D721Med (cell line): Measurements from ENCODE around the gene PHGDH.

Source experiments
- DNase-seq: peaks from one replicate; pipeline ENCODE4 v3.0.0; 2011; ENCODE audit warnings: low spot score; ENCODE audit not compliant: insufficient read length
- FAIRE-seq: peaks from 2 replicates; lab custom pipeline; 2011; peaks lifted over from hg19 to GRCh38; lab: Jason Lieb, UNC
- TF ChIP-seq, protein P1 (sequence below): IDR thresholded peaks from 2 replicates; pipeline ENCODE4 v1.5.1; 2012; ENCODE audit warnings: mild to moderate bottlenecking, control low read depth; ENCODE audit not compliant: insufficient read depth; ENCODE audit errors: missing control alignments

Gene PHGDH

DNA sequence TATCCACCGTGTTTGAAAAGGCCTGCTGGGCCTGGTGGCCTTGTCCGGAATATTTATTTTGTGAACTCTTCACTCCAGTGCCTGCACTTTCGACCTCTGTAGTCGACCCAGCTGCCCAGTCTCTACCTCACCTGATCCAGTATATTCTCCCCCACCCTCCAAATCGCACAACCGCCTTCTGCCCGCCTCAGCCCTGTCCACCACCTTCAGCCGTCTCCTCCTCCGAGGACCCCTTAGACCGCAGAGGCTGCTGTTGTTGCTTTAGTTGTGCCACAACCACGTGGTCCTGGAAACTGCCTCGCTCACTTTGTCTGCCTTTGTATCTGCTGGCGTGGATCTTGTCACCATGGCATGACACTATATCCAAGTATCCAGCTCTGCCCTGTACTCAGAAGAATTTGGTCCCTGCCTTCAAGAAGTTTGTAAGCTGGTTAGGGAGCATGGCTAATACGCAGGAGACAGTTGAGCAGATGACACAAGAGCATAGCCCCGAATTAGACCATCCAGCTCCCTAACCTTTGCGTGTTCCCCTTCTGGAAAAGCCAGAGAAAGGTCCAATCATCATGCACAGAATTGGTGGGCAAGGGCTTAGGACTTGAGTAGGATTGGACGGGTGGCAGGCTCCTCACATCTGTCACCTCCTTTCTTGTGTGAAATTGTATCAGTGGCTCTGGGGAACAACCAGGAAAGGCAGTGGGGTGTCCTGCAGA is 1.5 kb downstream of the PHGDH start:
- TF ChIP-seq, protein P1, sequence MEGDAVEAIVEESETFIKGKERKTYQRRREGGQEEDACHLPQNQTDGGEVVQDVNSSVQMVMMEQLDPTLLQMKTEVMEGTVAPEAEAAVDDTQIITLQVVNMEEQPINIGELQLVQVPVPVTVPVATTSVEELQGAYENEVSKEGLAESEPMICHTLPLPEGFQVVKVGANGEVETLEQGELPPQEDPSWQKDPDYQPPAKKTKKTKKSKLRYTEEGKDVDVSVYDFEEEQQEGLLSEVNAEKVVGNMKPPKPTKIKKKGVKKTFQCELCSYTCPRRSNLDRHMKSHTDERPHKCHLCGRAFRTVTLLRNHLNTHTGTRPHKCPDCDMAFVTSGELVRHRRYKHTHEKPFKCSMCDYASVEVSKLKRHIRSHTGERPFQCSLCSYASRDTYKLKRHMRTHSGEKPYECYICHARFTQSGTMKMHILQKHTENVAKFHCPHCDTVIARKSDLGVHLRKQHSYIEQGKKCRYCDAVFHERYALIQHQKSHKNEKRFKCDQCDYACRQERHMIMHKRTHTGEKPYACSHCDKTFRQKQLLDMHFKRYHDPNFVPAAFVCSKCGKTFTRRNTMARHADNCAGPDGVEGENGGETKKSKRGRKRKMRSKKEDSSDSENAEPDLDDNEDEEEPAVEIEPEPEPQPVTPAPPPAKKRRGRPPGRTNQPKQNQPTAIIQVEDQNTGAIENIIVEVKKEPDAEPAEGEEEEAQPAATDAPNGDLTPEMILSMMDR, result no peak
- FAIRE-seq, result no peak
- DNase-seq, result no peak

DNA sequence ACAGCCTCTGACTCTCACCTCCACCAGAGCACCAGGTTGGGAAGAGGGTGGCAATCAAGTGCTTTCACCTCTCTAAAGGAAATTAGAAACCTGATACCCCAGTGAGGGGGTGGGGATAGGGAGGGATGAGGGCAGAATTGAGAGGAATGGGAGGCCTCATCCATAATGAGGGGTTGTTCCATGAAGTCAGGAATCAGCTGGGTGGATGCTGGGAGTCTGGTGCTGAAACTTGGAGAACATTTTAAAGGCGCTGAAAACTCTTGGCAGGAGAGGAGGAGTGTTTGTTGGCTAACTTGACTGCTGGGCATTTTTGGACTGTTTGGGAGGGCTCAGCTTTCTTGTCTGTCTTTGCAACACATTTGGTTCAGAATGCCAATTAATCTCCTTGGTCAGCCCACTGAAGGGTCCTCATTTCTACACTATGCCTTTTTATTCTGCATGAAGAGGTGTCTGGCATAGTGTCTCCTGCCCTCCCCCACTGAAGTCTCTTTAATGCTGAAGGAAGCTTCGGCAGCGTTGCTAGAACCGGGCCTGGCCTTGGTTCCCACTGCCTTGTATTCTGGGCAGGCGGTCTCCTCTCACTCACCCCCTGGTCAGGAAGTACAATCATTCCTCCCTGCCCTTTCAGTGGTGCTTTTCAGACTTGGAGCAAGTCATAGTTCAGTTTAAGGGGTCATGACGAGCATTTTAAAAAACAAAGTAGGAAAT is 2.2 kb downstream of the PHGDH start:
- TF ChIP-seq, protein P1, result no peak
- FAIRE-seq, result no peak
- DNase-seq, result no peak

DNA sequence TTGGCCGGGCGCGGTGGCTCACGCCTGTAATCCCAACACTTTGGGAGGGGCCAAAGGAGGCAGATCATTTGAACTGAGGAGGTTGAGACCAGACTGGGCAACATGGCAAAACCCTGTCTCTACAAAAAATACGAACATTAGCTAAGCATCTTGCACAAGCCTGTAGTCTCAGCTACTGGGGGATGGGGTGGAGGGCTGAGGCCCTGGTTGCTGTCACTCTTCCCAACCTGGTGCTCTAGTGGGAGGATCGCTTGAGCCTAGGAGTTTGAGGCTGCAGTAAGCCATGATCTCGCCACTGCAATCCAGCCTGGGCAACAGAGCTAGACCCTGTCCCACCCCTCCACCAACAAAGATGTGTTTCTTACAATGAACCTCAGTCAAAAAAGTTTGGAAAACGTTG is 2.8 kb downstream of the PHGDH start:
- FAIRE-seq (no peak), DNase-seq (no peak)
- TF ChIP-seq, protein P1, result no peak

DNA sequence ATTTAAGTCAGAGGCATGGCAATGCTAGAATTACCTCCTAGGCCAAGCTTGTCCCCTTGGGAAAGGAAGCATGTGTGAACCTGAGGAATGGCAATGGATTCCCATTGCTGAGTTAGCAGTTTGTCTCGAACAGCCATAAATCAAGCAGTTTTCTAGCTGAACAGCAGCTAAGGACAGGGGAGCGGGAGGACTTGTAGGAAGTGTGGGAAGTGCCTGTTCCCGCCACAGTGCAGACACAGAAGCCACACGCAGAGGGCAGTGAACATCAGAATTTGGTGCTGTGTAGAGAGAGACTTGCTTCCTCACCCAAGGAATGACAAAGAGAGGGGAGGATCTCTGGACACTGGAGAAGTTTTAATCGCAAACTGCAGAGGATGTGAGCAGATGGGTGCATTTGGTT is 3.8 kb downstream of the PHGDH start:
- TF ChIP-seq, protein P1, result no peak
- FAIRE-seq (no peak), DNase-seq (no peak)

DNA sequence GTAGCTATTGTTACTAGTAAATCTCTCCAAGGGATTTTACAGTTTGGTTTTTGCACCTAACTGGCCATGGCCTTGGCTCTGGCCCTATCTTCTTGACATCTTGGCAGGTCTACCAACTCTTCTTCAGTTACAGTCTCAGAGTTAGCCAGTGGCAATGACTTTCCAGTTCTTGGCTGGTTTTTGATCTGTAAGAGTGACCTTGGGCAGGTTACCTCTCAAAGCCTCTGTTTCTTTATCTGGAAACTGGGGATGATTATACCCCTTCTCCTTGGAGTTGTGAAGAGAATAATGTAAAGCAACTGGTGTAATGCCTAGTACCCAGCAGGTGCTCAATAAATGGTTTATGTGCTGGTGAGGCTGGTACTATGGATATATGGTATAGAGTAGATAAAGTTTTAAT is 6.7 kb downstream of the PHGDH start:
- FAIRE-seq (no peak), DNase-seq (no peak)
- TF ChIP-seq, protein P1, result no peak

DNA sequence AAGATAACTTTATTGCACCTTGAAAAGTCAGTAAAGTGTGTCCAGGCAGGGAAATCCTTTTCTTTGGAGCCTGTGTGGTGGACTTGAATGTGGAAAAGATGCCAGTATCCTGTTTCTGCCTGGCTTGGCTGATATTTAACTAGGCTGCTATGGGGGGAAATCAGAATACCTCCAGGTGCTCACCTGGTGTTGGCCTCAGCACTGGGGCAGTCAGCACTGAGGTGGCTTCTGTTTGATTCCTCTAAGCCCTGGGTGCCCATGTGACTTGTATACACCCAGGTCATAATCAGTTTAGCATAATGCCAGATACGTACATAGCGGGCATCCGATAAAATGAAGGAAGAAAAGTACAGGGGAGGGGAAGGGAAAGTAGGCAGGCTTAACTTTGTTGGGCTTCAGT is 7.2 kb downstream of the PHGDH start:
- FAIRE-seq, result no peak
- no peak for DNase-seq
- TF ChIP-seq, protein P1, result no peak
